Activated naive CD8-positive, alpha-beta T cell (primary cell): Measurements from ENCODE around the gene LIPF.

Experiments
- H3K27ac Mint-ChIP-seq: one replicate; pipeline ENCODE4 v1.8.0; 2021; ENCODE audit warnings: mixed read lengths
- H3K27me3 Mint-ChIP-seq: one replicate; pipeline ENCODE4 v1.8.0; 2021; ENCODE audit warnings: mixed read lengths
- H3K36me3 Mint-ChIP-seq: one replicate; pipeline ENCODE4 v1.8.0; 2021; ENCODE audit warnings: mixed read lengths
- H3K4me1 Mint-ChIP-seq: one replicate; pipeline ENCODE4 v1.8.0; 2021; ENCODE audit warnings: low read depth, mixed read lengths
- H3K4me3 Mint-ChIP-seq: one replicate; pipeline ENCODE4 v1.8.0; 2021; ENCODE audit warnings: mild to moderate bottlenecking, mixed read lengths
- H3K9me3 Mint-ChIP-seq: one replicate; pipeline ENCODE4 v1.8.0; 2021; ENCODE audit warnings: low read depth, mixed read lengths

LIPF gene, protein sequence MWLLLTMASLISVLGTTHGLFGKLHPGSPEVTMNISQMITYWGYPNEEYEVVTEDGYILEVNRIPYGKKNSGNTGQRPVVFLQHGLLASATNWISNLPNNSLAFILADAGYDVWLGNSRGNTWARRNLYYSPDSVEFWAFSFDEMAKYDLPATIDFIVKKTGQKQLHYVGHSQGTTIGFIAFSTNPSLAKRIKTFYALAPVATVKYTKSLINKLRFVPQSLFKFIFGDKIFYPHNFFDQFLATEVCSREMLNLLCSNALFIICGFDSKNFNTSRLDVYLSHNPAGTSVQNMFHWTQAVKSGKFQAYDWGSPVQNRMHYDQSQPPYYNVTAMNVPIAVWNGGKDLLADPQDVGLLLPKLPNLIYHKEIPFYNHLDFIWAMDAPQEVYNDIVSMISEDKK

DNA sequence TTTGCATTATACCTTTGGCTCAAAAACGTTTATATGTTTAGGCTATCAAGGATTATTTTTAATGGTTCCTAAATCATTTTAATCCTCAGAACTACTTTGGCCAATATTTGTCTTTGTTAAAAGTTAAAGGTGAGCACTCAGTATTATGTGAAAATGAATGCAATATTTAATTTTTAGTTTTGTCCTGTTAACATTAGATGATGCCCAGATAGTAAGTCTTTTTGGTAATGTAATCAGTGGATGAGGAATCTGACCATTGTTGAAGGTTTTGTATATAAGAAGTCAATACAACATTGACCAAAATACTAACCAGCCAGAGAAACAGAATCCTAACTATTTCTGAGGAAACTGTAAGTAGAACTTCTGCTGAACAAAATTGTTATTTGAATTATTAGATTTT is at the start of gene LIPF:
TSS of gene LIPF (plus strand) at position 301 of the 400 bp plus-strand sequence. CDS start 2,856 bp downstream, outside the sequence.
- H3K9me3 Mint-ChIP-seq, result no peaks in the 10 kb centered on the region
- H3K36me3 Mint-ChIP-seq, result no peaks in the 10 kb centered on the region
- peaks cover under 1% of the 10 kb centered on the region for H3K4me1 Mint-ChIP-seq
- H3K27me3 Mint-ChIP-seq, result peaks cover 2% of the 10 kb centered on the region
- no peak within 1 kb of the TSS for H3K27ac Mint-ChIP-seq
- no peak within 1 kb of the TSS for H3K4me3 Mint-ChIP-seq

DNA sequence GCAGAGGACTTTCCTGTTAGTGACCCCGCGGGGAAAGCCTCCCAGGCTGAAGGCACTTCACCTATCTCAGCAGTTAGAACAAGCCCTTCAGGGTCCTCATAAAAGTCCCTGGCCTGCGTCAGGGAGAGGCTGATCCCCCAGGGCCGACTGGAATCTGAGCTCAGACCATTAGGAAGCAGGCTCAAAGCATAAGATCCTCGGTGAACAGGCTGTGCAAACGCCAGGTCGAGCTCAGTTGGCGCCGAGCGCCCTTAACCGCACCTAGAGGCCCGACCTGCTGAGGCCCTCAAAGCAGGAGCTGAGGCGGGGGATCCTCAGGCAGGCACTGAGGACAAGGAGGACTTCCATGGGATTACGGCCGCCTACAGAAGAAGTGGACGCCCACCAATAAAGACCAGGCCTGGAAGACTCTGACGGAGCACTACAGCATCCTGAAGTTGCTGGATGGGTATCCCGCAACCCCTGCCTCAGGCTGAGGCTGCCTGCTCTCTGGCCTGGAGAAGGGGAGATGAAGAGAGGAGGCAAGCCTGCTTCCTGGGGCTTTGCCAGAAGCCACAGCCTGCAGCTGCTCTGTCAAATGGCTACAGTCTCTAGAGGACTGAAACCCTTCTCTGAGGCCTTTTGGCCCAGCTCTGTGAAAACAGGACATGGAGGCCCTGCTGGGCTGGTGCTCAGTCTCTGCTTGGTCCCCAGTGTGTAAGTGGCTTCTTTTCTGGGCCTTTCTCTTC is 47.8 kb upstream of the LIPF start:
- H3K36me3 Mint-ChIP-seq, result peaks cover 6% of the 10 kb centered on the region
- H3K4me3 Mint-ChIP-seq, result no peak overlapping the region
- no peaks in the 10 kb centered on the region for H3K4me1 Mint-ChIP-seq
- no peak overlapping the region for H3K27ac Mint-ChIP-seq
- no peaks in the 10 kb centered on the region for H3K27me3 Mint-ChIP-seq
- H3K9me3 Mint-ChIP-seq, result no peaks in the 10 kb centered on the region

DNA sequence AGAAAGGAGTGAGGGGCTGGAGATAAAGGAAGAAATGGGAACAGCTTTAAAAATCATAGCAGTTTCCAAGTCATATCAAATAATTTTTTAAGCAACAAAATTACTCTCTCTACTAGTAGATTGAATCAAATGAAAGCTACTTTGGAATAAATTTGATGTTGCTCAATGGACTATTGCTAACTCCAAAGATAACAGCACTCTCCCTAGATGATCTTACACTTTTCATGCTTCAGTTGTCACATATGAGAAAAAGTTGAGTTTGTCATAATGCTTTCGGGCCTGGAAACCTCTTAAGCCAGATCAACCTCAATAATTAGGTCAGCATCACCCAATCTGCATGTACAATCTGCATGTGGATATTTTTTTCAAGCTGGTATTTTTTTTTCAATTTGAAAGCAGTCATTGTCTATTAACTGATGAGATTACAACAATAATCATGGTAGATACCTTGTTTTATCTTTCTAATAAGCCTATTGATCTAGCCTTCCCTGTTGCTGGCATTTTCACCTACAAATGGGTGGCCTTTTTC is 46.4 kb upstream of the LIPF start:
- H3K27me3 Mint-ChIP-seq, result no peaks in the 10 kb centered on the region
- H3K27ac Mint-ChIP-seq, result no peak overlapping the region
- peaks cover 5% of the 10 kb centered on the region for H3K36me3 Mint-ChIP-seq
- H3K9me3 Mint-ChIP-seq, result no peaks in the 10 kb centered on the region
- H3K4me1 Mint-ChIP-seq, result no peaks in the 10 kb centered on the region
- H3K4me3 Mint-ChIP-seq, result no peak overlapping the region

DNA sequence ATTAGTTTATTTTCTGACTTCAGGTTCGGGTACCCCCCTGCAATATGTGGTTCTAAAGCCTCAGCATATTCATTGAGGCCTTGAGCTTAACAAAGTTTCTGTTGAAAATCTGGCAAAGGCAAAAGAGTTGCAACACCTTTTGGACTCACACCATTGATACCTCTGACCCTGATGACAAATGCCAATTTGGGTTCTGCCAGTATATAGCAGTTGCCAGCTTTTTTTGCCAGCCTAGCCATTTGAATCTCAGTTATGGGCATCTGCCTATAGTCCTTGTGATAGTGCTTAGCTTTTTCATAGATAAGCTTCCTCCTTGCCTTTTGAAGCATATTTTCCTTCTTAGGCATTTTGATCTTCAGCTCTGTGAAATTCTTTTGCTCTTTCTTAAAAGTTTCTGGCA is 45.7 kb upstream of the LIPF start:
- peaks cover 5% of the 10 kb centered on the region for H3K36me3 Mint-ChIP-seq
- H3K27ac Mint-ChIP-seq, result no peak overlapping the region
- H3K9me3 Mint-ChIP-seq, result no peaks in the 10 kb centered on the region
- no peaks in the 10 kb centered on the region for H3K4me1 Mint-ChIP-seq
- no peaks in the 10 kb centered on the region for H3K27me3 Mint-ChIP-seq
- no peak overlapping the region for H3K4me3 Mint-ChIP-seq

DNA sequence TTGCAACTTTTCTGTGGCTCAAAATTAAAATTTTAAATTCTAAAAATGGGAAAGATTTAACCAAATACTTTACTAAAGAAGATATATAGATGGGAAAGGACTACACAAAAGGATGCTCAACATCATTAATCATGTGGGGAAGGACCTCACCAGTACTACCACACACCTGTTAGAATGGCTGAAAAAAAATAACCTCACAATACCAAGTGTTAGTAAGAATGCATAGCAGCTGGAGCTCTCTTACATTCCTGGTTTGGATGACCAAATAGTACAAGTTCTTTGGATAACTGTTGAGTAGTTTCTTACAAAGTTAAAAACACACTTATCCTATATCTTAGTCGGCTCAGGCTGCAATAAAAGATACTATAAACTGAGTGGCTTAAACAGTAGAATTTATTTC is 43.8 kb upstream of the LIPF start:
- H3K27ac Mint-ChIP-seq, result no peak overlapping the region
- H3K4me3 Mint-ChIP-seq, result no peak overlapping the region
- peaks cover 5% of the 10 kb centered on the region for H3K36me3 Mint-ChIP-seq
- H3K9me3 Mint-ChIP-seq, result no peaks in the 10 kb centered on the region
- H3K27me3 Mint-ChIP-seq, result no peaks in the 10 kb centered on the region
- H3K4me1 Mint-ChIP-seq, result no peaks in the 10 kb centered on the region

DNA sequence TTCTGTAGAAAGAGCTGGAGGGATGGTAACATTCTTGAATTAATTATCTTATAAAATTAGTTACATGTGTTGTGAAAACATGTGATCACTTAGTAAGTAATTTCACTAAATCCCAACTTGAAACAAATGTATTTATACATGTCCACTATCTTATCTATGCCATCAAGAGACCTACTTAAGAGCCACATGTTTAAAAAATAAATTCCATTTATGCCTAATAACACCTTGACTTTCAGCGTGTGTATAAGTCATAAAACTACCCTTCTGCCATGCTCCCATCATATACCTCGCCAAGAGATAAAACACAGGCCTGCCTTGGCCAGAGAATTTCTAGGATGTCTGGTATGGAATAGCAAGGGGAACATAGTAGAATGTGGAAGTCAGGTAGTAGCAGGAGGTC is 40.4 kb upstream of the LIPF start:
- Mint-ChIP-seq H3K27ac (no peak overlapping the region), H3K4me3 (no peak overlapping the region), H3K9me3 (no peaks in the 10 kb centered on the region), H3K4me1 (no peaks in the 10 kb centered on the region), H3K27me3 (no peaks in the 10 kb centered on the region), H3K36me3 (peaks cover 5% of the 10 kb centered on the region)

DNA sequence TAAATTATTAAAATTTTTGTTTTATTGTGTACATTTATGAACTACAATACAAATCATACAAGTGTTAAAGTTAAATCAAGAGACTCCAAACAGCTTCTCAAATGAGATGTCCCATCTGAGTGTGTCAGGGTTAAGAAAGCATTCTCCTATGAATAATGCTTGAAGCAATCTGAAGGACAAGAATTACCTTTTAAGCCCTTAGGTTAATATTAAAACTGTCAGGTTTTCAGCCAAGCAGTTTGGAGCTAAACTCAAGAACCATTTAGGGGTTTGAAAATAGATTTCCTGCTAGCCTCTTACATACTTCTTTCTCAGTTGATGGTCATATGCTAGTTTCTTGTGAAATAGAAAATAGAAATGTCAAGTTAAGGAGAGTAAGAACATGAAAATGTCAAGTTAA is 39.4 kb upstream of the LIPF start:
- H3K9me3 Mint-ChIP-seq, result no peaks in the 10 kb centered on the region
- no peak overlapping the region for H3K4me3 Mint-ChIP-seq
- H3K27ac Mint-ChIP-seq, result no peak overlapping the region
- H3K36me3 Mint-ChIP-seq, result peaks cover 5% of the 10 kb centered on the region
- no peaks in the 10 kb centered on the region for H3K27me3 Mint-ChIP-seq
- H3K4me1 Mint-ChIP-seq, result no peaks in the 10 kb centered on the region

DNA sequence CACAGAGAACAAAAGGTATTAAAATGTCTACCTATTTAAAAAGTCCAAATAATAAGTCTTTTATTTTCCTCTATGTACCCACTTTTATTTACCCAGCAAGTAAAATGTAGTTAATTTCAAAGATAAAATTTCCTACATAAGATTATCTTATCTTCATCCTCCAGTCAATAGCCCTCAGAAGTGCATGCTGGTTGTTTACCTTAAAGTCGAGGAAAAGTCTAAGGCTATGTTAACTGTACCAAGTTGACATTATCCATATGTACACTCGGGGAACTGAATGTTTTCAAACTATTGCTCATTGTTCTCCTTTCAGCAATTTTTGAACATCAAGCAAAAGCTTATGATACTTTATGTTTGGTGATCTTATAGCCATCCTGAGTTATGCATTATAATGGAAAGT is 24.1 kb upstream of the LIPF start:
- peaks cover 7% of the 10 kb centered on the region for H3K36me3 Mint-ChIP-seq
- H3K27me3 Mint-ChIP-seq, result peaks cover 10% of the 10 kb centered on the region
- no peak overlapping the region for H3K4me3 Mint-ChIP-seq
- H3K4me1 Mint-ChIP-seq, result no peaks in the 10 kb centered on the region
- no peak overlapping the region for H3K27ac Mint-ChIP-seq
- peaks cover 3% of the 10 kb centered on the region for H3K9me3 Mint-ChIP-seq

DNA sequence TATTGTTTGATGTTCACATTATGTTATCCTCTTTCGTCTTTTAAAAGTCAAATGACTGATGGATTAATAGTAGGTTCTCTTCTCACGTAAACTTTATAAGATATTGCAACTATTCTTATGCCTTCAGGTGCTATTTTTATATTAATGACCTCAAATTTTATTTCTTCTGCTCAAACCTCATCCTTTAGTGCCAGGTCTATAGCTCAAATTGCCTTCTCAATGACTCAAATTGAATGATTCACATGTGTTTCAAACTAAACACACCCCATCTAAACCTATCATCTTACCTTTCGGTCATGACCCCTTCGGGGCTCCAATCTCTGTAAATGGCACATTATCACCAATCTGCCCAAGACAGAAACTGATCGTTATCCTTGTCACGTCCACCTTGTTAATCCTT is 22.0 kb upstream of the LIPF start:
- H3K27me3 Mint-ChIP-seq, result peaks cover 5% of the 10 kb centered on the region
- peaks cover 7% of the 10 kb centered on the region for H3K36me3 Mint-ChIP-seq
- no peak overlapping the region for H3K27ac Mint-ChIP-seq
- no peaks in the 10 kb centered on the region for H3K4me1 Mint-ChIP-seq
- H3K4me3 Mint-ChIP-seq, result no peak overlapping the region
- peaks cover 3% of the 10 kb centered on the region for H3K9me3 Mint-ChIP-seq

DNA sequence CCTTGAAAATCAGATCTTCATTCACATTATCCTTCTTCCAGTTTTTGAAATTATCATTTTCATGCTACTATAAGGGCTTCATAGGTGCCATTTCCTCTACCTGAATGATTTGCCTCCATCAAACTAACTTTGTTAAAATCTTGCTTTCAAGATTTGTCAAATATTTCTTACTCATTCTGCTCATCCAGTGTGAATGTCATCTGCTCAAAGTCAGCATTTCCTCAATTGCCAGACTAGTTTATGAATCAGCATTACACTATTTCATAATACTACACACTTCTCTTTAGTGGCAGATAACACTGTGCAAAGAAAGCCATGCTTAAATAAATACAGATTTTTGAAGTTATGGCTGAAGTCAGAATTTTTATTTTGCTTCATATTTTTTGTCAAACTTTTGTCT is 21.3 kb upstream of the LIPF start:
- H3K4me1 Mint-ChIP-seq, result no peaks in the 10 kb centered on the region
- peaks cover 7% of the 10 kb centered on the region for H3K36me3 Mint-ChIP-seq
- peaks cover 3% of the 10 kb centered on the region for H3K9me3 Mint-ChIP-seq
- no peak overlapping the region for H3K4me3 Mint-ChIP-seq
- no peak overlapping the region for H3K27ac Mint-ChIP-seq
- peaks cover 4% of the 10 kb centered on the region for H3K27me3 Mint-ChIP-seq

DNA sequence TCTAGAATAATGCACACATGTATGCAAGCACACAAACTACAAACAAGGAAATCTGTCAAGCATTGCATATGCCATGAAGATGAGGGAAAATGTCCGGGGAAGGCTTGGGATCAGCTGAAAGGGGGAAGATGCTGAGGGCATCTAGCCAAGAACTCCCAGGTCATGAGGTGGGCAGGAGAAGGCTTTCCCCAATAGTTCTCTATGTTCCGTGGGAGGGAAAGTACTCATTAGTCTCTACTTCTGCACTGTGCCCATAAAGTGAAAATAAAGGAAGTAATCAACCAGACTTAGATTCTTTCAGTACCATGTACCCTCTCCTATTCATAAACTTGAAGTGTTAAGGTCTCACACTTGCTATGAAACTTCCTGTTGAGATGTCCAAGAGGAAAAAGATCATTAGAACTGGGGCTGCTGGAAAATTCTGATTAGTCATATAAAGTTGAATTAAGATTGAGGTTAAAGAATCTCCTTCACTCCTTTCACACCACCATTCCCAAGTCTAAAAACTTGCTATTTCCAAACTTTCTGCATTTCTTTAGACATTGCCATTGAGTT is 17.1 kb upstream of the LIPF start:
- H3K36me3 Mint-ChIP-seq, result no peaks in the 10 kb centered on the region
- H3K27me3 Mint-ChIP-seq, result peaks cover 4% of the 10 kb centered on the region
- no peak overlapping the region for H3K4me3 Mint-ChIP-seq
- H3K4me1 Mint-ChIP-seq, result no peaks in the 10 kb centered on the region
- H3K9me3 Mint-ChIP-seq, result no peaks in the 10 kb centered on the region
- H3K27ac Mint-ChIP-seq, result no peak overlapping the region

DNA sequence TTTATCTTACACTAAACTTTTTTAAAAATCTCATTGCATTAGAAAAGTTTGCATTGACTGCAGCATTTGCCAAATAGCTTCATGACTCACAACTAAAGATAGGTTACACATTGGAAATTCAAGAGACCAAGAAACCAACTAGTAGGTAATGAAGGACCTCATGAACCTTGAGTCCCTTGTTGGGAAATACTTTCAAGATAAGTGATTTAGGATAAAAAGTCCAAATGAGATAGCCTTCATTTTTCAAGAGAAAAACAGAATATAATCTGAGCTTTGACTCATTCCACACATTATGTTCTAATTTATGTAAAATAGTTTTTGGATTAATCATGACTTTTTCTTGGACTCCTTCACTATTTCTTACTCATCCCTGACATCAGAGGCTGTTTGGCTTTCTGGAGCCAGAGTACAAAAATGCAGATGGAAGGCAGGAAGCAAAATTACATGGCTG is 13.1 kb upstream of the LIPF start:
- Mint-ChIP-seq H3K9me3 (no peaks in the 10 kb centered on the region), H3K4me1 (no peaks in the 10 kb centered on the region), H3K27me3 (peaks cover 6% of the 10 kb centered on the region), H3K27ac (no peak overlapping the region), H3K36me3 (no peaks in the 10 kb centered on the region), H3K4me3 (no peak overlapping the region)

DNA sequence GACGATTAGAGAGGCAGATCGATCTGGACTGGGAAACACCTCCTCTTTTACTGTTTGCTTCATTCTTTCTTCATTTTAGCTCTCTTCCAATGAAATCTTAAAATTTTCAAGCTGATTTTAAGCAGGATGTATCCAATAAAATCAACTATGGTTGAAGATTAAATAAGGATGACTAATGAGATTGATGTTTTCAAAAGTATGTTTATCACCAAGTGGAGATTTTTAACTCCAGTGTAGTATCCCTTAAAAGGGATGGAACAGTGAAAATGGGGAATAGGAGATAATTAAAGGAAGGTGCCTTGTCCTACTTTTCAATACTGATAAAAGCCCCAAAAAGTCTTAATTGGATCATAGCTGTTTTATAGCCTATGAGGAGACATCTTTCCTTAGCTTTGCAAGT is 11.6 kb upstream of the LIPF start:
- Mint-ChIP-seq H3K9me3 (no peaks in the 10 kb centered on the region), H3K4me1 (no peaks in the 10 kb centered on the region), H3K27ac (no peak overlapping the region), H3K36me3 (no peaks in the 10 kb centered on the region), H3K4me3 (no peak overlapping the region), H3K27me3 (peaks cover 8% of the 10 kb centered on the region)

DNA sequence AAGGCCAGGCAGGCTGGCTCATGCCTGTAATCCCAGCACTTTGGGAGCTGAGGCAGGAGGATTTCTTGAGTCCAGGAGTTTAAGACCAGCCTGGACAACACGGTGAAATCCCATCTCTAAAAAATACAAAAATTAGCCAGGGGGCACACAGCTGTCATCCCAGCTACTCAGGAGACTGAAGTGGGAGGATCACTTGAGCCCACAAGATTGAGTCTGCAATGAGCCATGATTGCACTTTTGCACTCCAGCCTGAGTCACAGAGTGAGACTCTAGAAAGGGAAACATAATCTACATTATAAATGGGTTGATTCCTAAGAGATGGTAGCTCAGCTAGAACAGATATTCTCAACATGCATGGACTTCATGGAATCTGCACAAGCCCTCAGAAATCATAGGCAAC is 6.3 kb upstream of the LIPF start:
- no peaks in the 10 kb centered on the region for H3K9me3 Mint-ChIP-seq
- peaks cover 6% of the 10 kb centered on the region for H3K27me3 Mint-ChIP-seq
- H3K4me1 Mint-ChIP-seq, result no peaks in the 10 kb centered on the region
- H3K27ac Mint-ChIP-seq, result no peak overlapping the region
- H3K36me3 Mint-ChIP-seq, result no peaks in the 10 kb centered on the region
- H3K4me3 Mint-ChIP-seq, result no peak overlapping the region
